GM18867 (cell line): ENCODE data around the gene NEURL1B.

Experiments
- ATAC-seq: cut with Tn5 transposase; IDR thresholded peaks from one replicate; pipeline ENCODE4 v1.9.1; 2021; ENCODE audit warnings: mild to moderate bottlenecking, moderate library complexity; ENCODE audit not compliant: unreplicated experiment

Gene NEURL1B

DNA sequence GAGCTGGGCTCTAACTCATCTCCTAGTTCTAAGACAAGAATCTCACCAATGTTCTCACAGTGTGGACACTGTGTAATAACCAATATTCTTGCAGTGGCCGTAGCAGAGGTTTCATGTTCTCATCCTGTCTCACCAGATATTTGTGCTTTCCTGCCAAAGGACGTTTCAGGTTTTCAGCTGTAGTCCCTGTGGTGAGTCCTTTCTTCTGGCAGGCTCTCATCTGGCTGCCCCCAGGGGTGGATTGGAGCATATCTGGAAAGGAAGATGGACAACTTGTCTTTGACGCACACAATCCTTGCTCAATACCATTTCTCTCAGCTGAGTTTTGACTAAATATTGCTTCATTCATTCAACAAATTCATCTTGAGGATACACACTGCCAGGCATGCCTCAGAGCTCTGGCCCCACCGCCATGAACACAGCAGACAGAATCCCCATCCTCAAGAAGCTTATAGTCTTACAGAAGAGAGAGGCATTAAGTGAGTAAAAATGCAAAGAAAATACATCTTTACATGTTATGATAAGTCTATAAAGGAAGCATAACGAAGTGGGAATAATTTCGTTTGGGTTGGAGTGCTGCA is 33.8 kb upstream of the NEURL1B start:
- no peak for ATAC-seq

DNA sequence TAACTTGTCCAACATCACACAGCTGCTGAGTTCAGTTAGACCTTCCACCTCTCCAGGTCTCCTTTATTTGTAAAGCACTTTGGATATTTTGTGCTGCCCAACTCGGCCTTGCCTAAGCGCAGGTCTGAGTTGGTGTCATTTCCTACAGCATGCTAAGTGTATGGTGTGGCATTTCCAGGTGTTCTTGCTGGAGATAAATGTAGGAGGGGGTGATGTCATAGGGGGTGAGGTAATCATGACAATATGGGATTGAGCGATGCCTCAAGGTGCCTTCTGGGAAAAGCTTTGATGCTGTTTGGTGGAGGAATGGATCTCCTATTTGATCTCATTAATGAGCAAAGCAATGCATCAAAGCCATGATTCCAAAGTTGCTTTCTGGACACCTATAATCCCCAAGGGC is 32.3 kb upstream of the NEURL1B start:
- no peak for ATAC-seq

DNA sequence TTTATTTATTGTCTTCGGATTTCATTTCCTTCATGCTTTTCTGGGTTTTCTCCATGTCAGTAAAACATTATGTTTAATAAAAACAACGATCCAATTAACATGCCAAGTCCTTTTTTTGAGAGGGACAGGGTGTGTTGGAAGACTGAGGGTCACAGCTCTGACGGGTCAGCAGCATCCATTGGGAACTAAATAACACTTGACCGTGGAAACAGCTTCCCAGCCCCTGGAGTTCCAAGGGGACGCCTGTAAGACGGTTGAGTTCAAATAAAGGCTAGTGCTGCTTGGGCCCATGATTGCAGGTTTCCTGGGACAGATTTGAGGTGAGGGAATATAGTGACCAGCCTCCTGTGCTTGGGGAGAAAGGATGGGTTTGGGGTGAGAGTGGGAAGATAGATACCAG is 30.4 kb upstream of the NEURL1B start:
- no peak for ATAC-seq

DNA sequence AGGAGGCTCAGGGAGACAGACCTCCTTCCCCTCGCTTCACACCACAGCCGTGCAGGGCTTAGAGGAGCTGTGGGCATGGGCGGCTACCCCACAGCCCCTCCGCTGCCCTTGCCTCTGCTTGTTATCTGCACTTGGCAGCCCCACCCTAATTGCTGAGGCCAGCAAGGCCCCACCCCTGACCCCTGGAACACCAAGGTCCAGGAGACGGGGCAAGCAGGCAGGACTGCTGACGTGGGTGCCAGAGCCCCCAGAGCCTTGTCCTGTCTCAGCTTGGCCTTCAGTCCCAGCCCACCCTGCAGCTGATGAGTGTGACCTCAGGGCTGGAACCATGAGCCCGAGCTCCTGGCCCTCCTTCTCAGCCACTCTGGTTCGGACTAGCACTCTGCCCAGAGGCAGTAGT is 29.1 kb upstream of the NEURL1B start:
- no peak for ATAC-seq

DNA sequence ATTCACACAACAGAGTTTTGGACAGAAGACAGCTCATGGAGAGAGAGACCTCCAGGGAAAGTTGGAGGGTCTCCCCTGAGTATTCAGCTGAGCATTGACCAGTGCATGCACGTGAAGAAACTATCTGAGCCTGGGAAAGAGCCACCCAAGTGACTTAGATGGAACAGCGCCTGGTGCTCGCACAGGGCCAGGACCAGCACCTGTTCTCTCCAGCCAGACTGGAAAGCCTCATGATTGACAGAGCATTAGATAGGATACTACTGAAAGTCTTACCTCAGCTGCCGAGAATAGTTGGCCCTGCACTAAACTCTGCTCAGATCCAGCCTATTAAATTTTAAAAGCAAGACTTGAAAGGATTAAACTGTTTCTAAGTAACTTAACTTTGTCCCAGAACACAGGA is 28.3 kb upstream of the NEURL1B start:
- ATAC-seq, result no peak

DNA sequence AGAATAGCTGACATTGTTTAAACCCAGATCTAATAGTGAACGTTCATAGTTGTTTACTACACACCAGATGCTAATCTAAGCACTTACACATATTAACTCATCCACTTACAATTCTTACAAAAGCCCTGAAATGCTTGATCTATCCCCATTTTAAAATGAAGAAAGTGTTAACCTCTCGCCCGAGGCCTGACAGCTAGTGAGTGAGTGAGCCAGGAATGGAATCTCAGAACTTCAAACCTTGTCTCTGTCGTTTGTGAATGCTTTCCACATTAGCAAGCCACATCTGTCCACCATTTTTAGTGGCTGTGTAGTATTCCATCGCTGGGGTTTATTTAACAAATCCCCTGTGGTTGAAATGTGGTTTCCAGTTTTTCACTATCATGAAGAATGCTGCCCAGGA is 24.9 kb upstream of the NEURL1B start:
- ATAC-seq, result no peak

DNA sequence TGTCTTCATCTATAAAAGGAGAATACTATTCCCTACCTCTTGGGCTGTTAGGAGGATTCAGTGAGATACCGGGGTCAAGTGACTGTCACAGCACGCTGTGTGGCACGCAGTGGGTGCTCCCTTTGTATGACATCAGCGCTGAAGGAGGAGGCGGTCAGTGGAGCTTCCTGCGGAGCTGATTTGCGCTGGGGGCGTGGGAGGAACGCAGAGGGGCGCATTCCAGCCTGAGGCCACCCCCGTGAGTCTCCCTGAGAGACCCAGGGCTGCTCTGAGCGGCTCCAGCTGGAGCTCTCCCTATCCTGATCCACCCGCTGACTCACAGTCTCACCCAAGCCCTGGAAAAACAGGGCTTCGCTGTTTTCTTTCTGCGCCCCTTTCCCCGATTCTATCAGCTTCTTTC is 24.3 kb upstream of the NEURL1B start:
- no peak for ATAC-seq

DNA sequence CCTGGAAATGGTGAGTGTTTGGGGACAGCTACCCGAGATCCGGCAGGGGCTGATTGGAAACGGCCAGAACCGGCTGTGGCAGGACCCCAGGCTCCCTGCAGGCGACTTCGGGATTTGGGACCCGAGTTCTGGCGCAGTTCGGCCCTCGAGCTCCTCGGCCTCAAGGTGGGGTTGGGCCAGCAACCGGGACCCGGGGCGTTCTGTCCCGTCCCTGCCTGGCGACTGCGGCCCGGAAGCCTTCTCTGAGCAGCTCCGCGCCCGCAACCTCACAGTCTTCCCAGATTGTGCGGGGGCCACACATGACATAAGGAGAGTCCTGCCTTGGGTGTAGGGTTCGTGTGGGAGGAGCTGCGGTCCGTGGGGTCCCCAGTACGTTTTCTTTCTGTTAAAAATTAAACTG is 23.2 kb upstream of the NEURL1B start:
- ATAC-seq, result no peak

DNA sequence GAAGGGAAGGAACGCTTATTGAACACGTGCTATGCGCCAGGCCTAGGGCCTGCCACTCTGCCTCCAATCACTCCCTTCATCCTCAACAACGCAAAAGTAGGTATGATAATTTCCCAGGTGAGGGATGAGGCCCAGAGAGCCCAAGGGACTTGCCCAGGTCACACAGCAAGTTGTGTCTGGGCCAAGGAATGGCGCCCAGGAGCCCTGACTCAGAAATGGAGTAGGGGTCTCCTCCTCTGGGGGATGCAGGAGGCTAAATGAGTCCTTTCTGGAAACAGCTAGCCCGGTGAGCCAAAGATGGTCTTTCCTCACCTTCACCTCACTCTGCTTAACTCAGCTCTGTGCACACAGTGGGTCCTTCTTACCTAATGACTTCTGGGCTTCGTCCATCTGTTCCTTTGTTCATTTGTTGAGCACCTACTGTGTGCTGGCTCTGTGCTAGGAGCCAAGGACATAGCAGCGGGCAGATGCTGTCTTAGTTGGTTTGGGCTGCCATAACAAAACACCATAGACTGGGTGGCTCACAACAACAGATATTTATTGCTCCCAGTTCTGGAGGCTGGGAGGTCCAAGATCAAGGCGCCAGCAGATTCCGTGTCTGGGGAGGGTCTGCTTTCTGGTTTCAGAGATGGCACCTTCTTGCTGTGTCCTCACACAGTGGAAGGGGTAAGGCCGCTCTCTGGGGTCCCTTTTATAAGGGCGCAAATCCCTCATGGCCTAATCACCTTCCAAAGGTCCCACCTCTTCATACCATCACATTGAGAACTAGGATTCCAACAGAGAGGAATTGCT is 22.3 kb upstream of the NEURL1B start:
- ATAC-seq, result no peak

DNA sequence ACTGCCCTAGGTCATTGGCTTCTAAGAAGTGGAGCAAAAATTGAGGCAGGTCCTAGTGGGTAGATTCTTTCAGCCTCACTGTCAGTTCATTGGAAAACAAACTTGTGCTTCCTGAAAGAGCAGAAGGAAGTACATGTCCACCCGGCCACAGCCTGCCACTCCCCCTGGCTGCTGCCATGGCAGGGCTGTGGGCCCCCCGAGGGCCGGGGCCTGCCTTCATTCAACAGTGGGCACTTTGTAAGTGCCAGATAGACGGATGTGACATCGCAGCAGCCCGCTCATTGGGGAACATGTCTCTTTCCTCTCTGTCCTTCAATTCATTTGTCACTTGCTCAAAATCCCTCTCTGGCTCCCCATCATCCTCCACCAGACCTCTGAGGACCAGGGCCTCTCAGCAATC is 20.6 kb upstream of the NEURL1B start:
- no peak for ATAC-seq

DNA sequence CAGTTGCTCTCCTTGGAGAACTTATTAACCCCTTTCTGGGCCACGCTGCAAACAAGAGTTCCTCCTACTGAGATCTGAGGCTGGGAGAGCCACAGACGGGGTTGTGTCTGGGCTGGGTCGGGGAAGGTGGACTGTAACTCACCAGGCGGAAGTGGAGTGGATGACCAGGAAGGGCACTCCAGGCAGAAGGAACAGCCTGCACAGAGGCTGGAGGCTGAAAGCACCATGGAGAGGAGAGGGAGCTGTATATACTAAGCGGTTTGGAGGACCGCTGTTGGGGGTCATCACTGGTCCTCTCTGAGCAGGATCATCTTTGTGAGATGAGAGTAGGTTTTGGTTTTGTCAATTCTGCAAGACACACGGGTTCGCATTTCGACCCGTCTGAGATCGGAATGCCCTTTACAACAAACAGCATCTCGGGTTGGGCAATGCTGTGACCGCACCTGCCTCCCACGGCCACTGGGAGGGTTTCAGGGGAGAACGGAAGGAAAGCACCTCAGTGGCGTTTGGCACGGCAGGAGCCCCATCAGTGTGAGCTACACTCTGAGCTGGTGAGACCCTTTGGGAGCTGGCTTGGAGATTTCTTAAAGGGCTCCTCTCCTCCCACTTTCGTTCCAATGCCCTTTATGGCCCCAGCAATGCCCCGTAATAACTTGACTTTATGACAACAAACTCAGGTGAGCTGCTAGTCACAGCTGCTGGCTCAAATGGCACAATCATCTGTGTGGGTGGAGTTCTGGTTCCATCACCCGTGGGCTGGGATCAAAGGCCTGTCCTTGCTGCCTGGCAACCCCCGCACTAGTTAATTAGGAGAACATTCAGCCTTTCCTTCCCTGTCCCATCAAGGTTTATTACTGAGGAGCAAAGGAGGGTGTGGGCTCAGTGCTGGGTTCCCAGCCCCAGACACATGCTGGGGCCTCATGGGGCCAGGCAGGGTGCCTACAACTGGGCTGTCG is 18.7 kb upstream of the NEURL1B start:
- ATAC-seq, result no peak

DNA sequence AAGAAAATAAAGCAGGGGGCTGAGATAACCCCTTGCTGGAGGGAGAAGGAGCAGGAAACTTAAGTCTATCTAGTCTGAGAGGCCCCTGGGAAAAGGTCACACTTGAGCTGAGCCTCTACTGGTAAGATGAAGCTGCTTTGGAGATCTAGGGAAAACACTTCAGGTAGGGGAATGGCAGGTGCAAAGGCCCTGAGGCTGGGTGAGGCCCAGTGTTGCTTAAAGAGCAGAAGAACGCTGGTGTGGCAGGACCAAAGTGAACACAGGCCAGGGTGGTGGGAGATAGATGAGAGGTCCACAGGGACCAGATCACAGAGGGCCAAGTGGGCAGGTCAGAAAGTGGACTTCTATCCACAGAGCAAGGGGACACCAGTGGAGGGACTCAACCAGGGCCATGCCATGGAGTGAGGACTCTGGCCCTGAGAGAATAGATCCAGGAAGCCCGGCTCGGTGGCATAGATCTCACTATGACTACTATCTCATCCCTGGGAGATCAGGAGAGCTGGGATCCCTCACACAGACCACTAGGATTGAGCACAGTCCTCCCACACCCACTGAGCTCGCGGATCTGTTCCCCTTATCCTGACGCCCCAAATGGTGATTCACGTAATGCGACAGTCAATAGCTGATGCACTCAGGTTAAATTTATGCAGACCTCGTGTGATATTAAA is 17.6 kb upstream of the NEURL1B start:
- no peak for ATAC-seq

DNA sequence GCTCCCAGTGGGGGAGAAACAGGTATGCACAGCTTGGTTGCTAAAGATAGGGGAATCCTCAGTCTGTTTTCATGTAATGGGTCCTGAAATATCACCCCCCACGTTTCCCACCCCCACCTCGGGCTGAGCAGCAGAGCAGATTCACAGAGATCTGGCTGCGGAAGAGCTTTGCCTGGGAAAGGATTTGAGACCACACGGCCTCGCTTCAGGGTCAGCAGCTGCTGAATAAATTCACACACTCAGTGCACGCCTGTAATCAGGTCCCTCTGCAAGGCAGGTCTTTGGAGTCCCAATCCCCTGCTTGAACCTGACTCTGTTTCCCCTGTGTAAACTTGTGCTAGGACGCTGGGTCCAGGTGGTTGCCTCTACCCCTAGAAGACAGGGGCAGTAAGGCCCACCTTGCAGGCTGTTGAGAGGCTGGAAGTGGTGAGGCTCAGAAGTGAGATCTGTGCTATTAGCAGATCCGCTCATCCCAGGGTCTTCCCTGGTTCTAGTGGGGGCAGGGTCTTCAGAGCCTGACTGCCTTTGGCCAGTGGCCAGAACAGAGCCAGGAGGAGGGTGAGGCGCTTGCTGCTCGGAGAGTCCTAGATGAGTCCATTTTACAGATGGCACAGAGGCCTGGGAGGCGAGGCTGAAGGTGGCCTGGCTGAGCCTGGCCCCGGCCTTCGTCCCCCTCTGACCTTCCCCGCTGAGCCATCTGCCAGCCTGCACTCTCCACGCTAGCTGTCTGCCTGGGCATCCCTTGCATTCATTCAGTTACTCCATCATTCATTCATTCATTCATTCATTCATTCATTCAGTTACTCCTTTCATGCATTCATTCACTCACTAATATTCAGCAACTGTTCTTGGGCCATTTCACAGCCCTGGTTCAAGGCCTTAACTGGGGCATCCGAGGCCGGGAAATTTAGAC is 16.7 kb upstream of the NEURL1B start:
- ATAC-seq, result no peak

DNA sequence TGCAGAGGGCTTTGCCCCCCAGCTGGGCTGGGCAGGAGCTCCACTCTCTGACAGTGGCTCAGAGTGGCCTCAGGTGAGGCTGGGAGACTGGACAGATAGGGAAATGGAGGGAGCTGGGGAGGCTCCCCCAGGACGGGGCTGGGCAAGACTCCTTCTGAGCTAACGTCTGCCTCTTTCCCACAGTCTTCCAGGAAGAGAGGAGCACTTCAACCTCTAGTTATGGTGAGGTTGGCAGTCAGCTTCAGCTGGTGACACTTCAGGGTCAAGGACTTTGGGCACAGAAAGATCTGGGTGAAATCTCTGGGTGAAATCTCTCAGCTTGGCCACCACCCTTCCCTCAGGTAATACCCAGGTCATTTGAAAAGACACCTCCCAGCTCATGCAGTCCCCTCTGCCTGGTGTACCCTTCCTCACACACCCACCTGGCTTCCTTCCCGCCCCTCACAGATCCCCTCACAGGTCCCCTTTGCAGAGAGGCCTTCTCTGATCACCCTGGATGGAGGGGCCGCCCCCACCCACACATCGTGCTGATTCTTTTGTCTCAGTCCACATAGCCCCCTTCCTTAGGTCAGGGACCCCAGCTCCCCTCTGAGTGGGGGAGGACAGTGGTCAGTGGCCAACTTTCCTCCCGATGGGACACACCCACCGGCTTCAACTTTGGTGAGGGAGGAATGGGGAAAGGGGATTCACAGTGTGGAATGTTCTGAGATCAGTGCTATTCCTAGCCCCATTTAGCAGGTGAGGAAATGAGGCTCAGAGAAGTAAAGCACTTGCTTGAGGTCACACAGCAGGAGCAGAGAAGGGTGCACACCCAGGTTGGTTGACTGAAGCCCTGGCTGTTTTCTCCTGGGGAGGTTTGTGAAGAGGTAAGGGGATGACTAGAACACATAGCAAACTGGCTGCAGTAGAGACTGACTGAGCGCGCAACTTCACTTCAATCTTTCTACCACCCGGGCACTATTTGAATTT is 15.8 kb upstream of the NEURL1B start:
- ATAC-seq, result no peak

DNA sequence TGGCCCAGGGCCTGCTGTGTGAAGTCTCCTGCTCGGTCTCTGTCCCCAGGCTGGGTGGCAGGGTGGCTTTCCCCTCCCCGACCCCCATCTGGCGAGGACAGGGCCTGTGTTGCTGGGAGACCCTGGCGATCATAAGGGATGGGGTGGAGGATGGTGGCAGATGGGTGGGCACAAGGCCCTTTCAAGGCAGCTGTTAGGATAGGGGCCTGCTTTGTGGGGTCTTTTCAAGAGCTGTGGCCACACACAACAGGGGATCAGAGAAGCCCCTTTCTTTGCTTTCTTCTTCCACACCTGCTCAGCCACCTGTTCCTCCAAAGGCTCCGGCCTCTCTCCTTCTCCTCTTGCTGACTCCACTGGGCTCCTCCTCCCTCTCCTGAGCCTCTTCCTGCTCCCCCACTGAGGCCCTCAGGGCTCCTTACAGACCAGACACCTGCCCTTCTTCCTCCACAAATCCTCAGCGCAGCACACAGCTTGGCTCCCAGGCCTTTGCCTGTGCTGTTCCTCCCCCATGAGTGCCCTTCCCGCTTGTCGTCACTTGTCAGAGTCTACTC is 15.0 kb upstream of the NEURL1B start:
- no peak for ATAC-seq

DNA sequence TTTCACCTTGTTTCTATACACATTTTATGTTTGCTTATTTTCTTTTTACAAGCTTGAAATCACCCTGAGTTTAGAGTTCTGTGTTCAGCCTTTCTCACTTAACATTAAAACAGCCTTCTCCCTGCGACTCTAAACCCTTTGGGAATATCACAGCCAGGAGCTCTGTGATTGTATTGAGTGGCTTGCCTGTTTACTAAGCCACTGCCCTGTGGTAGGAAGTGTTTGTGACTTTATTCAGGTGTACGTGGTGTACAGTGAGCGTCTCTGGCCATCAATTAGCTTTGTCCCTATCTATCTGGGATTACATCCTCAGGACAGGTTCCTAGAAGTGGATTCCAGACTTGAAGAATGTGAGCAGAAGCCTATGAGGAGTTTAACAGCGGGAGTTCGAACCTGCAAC is 11.0 kb upstream of the NEURL1B start:
- no peak for ATAC-seq

DNA sequence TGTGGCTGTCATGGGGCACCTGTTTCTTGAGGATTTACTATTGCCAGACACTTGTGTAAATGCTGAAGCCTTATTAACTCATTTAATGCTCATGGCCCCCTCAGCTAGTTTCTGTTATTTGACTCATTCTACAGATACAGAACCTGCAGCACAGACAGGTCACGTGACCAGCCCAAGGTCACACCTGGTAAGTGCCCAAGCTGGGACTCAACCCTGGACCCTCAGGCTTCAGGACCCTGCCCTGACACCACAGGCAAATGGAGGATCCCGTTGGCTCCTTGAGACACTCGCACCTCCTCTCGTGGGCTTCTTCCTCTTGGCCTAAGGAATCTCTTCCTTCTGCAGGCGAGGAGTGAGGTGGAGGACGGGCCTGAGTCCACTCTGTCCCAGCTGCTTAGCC is 10.6 kb upstream of the NEURL1B start:
- no peak for ATAC-seq

DNA sequence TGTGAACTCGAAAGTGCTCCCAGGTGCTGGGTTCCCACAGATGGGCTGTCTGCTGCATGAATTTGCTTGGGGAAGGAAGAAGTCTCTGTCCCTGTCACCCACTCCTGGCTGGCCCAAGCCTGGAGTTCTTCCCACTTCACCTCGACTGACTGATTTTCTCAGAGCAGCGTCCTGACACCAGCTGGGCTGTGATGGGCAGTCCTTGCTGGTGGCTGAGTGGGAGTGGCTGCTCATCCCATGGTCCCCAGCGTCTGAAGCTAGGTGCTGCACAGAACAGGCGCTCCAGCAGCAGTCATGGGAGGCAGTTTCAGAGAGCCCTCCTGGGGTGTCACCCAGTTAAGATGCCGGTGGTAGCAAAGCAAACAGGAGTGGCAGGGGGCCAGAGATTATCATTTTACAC is 10.1 kb upstream of the NEURL1B start:
- ATAC-seq, result no peak
